Esophagus squamous epithelium (tissue), 5 donors: ENCODE measurements around the gene AP3B1. TPM values are rescaled to one million over a fixed set of nuclear protein-coding genes. Genes with fewer than 3 reads are reported as not detected.

Source experiments
- DNase-seq: peaks from one replicate; lab custom pipeline; 2025; lab: John Stamatoyannopoulos, UW
- H3K27ac ChIP-seq, 4 donors: fragments of 200-600 bp; sonication (generic); one replicate each; pipeline ENCODE4 v1.5.1; 2016 to 2019; ENCODE audit warnings: mild to moderate bottlenecking in 1 of 4
- H3K27me3 ChIP-seq, 4 donors: fragments of 200-600 bp; sonication (generic); 1 replicate in 3 of 4; 2 replicates in 1 of 4; pipeline versions ENCODE4 v1.5.1 to v1.6.0; 2017 to 2021; ENCODE audit warnings: antibody characterized with exemption in 1 of 4
- H3K36me3 ChIP-seq, 3 donors: fragments of 200-600 bp; sonication (generic); one replicate each; pipeline ENCODE4 v1.5.1; 2016 to 2019
- H3K4me1 ChIP-seq, 3 donors: fragments of 200-600 bp; sonication (generic); one replicate each; pipeline ENCODE4 v1.5.1; 2017 to 2019
- H3K4me3 ChIP-seq, 4 donors: fragments of 200-600 bp; sonication (generic); 1 replicate in 3 of 4; 2 replicates in 1 of 4; pipeline ENCODE4 v1.5.1; 2016 to 2019; ENCODE audit warnings: mild to moderate bottlenecking in 2 of 4, moderate library complexity in 1 of 4
- H3K9me3 ChIP-seq, 3 donors: fragments of 200-600 bp; sonication (generic); one replicate each; pipeline ENCODE4 v1.5.1; 2016 to 2019
- POLR2A ChIP-seq, 4 donors: fragments of 450-650 bp; IDR thresholded peaks; one replicate each; pipeline ENCODE4 v1.6.1; 2017; ENCODE audit warnings: antibody characterized with exemption in 4 of 4, mild to moderate bottlenecking in 4 of 4, moderate library complexity in 3 of 4
- WGBS, 2 donors: methylation state at CpG; one replicate each; pipeline ENCODE4 v1.1.5; 2018; 5-methylcytosine and 5-hydroxymethylcytosine counted together
- intact Hi-C: fragments of 100-400 bp; cut with DNase I; formaldehyde crosslinking; loops from one replicate; pipeline ENCODE4 v1.15.0; 2022
- total RNA-seq, 4 donors: library from RNA; depleted of rRNA; stranded (reverse); fragments of >200 nt; gene quantifications; one replicate each; pipeline ENCODE4 v1.1.0, GENCODE V29; 2016
- TF ChIP-seq, protein P1 (sequence below), 6 experiments: fragments of 450-650 bp in 4 of 6; fragments of 200-600 bp in 2 of 6; sonication (generic) in 2 of 6; IDR thresholded peaks; one replicate each; pipeline ENCODE4 v1.5.1; 2016 to 2019; ENCODE audit warnings: antibody characterized with exemption in 6 of 6, mild to moderate bottlenecking in 4 of 6, moderate library complexity in 4 of 6
- donor health status: DM: yes; HTN: yes; CAD: no.

Gene AP3B1
- total RNA-seq, 4 donors from 2014 or later: 30.7 to 48.5 (median 41.9) TPM

DNA sequence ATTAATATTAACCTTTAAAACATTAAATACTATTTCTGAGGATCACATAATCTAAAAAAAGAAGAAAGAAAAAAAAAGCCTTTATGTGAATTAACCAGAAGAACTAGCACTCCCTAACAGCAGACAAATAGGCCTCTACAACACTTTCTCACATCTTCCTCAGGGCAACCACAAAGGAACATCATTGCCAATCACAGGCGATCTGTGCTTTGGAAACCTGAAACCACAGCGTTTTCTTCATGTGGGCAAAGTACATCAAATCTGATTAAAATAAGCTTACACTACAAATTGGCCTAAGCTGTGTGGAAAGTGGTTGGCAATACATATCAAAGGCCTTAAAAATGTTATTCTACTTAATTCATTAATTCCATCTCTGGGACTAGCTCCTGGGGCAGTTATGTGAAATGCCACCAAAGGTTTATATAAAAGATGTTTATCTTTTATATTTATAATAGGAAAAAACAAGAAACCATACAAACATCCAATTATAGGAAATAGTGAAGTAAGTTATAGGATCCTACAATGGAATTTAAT is 333.6 kb downstream of the AP3B1 start:
- no peak for DNase-seq
- WGBS, 2 donors: 59 to 63% methylated on average over 2 of the region's 2 CpGs
- intact Hi-C loops: no loop called here
- H3K27ac ChIP-seq: no peak overlapping the region
- H3K4me3 ChIP-seq: no peak overlapping the region
- H3K36me3 ChIP-seq: no peaks in the 10 kb centered on the region
- no peaks in the 10 kb centered on the region for H3K9me3 ChIP-seq
- H3K4me1 ChIP-seq: peaks cover 0 to 9% (median 0%) of the 10 kb centered on the region in 3 donors
- TF ChIP-seq, protein P1, sequence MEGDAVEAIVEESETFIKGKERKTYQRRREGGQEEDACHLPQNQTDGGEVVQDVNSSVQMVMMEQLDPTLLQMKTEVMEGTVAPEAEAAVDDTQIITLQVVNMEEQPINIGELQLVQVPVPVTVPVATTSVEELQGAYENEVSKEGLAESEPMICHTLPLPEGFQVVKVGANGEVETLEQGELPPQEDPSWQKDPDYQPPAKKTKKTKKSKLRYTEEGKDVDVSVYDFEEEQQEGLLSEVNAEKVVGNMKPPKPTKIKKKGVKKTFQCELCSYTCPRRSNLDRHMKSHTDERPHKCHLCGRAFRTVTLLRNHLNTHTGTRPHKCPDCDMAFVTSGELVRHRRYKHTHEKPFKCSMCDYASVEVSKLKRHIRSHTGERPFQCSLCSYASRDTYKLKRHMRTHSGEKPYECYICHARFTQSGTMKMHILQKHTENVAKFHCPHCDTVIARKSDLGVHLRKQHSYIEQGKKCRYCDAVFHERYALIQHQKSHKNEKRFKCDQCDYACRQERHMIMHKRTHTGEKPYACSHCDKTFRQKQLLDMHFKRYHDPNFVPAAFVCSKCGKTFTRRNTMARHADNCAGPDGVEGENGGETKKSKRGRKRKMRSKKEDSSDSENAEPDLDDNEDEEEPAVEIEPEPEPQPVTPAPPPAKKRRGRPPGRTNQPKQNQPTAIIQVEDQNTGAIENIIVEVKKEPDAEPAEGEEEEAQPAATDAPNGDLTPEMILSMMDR (IDR thresholded peaks at IDR 0.05): no peak
- TF ChIP-seq POLR2A (IDR thresholded peaks at IDR 0.05): no peak
- peaks cover 0 to 74% (median 5%) of the 10 kb centered on the region in 4 donors for H3K27me3 ChIP-seq

- peaks cover 0 to 71% (median 5%) of the 10 kb centered on the region in 4 donors for H3K27me3 ChIP-seq
- no peaks in the 10 kb centered on the region for H3K36me3 ChIP-seq
- 40 to 63% methylated on average over 1 of the region's 1 CpG for WGBS, 2 donors
Observed at GRCh38 chr5:77960305-77960704, 334.2 kb downstream of the AP3B1 start.

DNA sequence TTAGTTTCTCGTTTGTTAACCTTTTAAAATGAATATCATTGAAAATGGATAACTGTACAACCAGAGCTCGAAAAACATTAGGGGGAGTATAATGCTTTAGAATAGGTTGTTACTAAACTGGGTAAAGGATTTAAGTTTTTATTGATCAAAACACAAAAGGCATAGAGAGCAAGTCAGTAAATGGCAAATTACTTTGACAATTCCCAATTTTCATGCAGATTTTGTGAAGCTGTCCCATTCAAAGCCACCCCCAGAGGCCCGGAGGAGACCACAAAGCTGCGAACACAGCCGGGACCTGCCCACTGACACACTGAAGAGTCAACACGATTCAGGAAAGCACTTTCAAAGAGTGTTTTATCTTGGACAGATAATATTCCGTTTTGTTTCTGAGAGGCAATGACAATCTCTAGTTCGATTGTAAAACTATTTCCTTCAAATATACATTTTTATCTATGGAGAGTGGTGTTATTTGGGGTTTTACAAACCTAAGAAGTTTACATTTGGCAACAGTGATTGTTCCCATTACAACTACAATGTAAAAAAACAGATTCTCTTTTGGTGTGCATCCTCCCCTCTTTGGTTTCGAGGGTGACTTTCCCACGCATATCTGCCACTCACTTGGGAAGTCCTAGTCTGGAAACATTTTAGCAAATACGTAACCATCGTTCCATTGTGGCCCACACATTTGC is 335.7 kb downstream of the AP3B1 start:
- WGBS, 2 donors: 57 to 73% methylated on average over 12 of the region's 12 CpGs
- Histone ChIP-seq H3K27me3 (peaks cover 0 to 63% (median 5%) of the 10 kb centered on the region in 4 donors), H3K4me1 (peaks cover 0 to 9% (median 0%) of the 10 kb centered on the region in 3 donors), H3K9me3 (no peaks in the 10 kb centered on the region), H3K27ac (no peak overlapping the region), H3K36me3 (no peaks in the 10 kb centered on the region), H3K4me3 (no peak overlapping the region)
- no peak for TF ChIP-seq POLR2A (IDR thresholded peaks at IDR 0.05)
- TF ChIP-seq, protein P1 (IDR thresholded peaks at IDR 0.05): no peak
- intact Hi-C loops: loop anchor here (10.0 kb wide), 1 partner anchor 54 kb away; no protein-coding TSS in a partner anchor
- DNase-seq: no peak

More at GRCh38 chr5:77960305-77960704, 334.2 kb downstream of the AP3B1 start:
- Histone ChIP-seq H3K9me3 (no peaks in the 10 kb centered on the region), H3K27ac (no peak overlapping the region), H3K4me3 (no peak overlapping the region), H3K4me1 (peaks cover 0 to 9% (median 0%) of the 10 kb centered on the region in 3 donors)
- no peak for DNase-seq
- intact Hi-C loops: no loop called here
- TF ChIP-seq, protein P1 (IDR thresholded peaks at IDR 0.05): no peak
- TF ChIP-seq POLR2A (IDR thresholded peaks at IDR 0.05): no peak

DNA sequence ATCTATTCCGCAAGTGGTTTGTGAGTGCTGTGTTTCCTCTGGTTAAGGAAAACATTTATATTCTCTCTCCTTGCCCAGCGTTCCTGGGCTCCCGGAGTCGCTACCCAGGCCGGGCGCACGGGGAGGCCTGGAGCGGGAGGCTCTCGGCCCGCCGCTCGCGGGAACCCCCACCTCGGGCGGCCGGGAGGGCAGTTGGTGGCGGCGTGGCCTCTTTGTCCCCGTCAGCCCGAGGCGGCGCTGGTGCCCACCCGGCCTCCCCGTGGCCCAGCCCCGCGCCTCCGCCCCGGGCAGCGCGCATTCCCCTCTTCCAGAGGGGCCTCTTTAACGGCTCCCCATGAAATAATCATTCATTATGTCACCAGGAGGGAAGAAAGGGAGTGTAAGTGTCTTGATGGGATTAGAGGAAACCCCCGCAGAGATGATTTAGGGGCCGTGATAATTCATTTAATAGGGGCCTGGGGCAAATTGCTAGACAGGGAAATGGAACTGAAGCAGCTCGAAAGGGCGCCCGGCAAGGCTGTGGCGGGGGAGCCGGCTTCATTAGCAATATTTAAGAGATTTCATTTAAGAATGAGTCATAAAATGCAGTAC is 336.5 kb downstream of the AP3B1 start:
- H3K27ac ChIP-seq: no peak overlapping the region
- H3K4me3 ChIP-seq: peak overlapping the region in 1 of 4 donors; percentile 36
- H3K9me3 ChIP-seq: no peaks in the 10 kb centered on the region
- peaks cover 0 to 9% (median 0%) of the 10 kb centered on the region in 3 donors for H3K4me1 ChIP-seq
- peaks cover 0 to 58% (median 5%) of the 10 kb centered on the region in 4 donors for H3K27me3 ChIP-seq
- H3K36me3 ChIP-seq: no peaks in the 10 kb centered on the region
- no peak for TF ChIP-seq POLR2A (IDR thresholded peaks at IDR 0.05)
- TF ChIP-seq, protein P1 (IDR thresholded peaks at IDR 0.05): no peak
- DNase-seq: no peak
- intact Hi-C loops: loop anchor here (10.0 kb wide), 1 partner anchor 53 kb away; no protein-coding TSS in a partner anchor
- 24 to 27% methylated on average over 8 of the region's 38 CpGs for WGBS, 2 donors
